ENCODE measurements around the gene PDE4D.

The PDE4D gene

DNA sequence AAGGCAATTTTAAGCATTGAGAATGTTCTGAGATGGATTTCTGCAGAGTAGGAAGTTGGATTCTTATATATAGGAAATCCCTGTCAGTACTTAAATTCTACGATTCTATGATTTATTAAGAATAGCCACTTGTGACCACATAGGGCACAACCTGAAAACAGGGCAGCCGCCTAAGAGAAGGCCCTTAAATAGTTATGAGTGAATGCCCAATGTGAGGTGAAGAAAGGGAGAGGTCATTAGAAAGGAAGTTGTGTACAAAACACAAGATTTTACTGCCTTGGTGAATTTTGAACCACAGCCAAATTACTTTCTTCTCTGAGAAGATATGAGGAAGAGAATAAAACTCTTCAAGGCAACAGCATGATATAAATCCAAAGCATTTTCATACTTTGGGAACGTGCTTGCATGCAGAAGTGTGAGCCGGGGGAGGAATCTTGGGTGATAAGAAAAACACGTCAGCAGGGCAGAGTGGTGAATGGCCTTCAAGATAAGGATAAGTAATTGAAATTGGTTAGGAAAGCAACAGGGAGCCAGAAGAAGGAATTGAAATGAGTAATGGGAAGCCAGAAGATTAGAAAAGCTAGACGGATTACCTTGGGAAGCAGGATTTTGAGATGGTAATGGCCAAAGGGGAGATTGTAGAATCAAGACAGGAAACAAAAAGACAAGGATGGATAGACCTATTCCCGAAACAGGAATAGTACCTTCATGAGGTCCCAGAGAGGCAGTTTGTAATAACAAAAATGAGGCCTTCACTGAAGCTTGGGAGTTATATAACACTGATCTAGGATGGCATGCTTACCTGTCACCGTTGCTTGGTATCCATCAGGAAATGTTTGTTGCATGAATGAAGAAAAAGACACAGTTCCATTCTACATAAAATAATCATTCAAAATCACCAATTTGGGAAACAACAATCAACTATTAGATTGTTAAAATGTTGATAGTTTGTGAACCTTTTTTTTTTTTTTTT is 244.3 kb downstream of the PDE4D start:
- DNase-seq: no peak

DNA sequence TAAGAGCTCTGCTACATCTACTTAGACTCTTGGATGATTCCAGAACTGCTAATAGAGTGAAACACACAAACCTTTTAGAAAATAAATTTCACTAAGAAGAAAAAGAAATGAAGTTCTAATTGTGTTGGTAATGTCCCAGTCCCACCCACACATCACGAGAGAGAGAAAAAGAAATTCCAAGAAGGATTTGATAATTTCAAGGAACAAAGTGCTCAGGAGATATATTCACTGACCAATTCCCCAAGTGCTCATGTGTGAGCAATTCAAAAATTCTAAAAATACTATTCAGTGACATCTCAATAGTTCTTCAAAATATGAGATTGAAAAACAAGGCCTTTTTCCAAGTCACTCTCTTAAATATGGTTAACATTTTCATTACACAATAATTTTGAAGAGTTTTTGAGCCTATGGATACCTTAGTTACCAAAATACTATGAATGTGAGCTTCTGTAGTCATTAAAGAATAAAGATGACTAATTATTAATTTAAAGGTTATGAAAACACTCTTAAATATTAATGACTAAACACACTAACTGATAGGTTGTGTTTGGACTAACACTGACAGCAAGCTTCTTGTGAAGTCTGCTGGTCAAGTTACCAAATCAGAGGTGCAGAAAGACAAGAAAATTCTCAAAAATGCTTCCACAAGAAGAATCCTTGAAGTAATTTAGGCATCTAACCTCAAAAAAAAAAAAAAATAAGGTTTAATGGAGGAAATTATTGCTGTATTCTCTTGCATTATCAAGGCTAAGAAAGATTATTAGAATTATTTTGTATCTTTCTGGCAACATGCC is 245.3 kb downstream of the PDE4D start:
- no peak for DNase-seq

DNA sequence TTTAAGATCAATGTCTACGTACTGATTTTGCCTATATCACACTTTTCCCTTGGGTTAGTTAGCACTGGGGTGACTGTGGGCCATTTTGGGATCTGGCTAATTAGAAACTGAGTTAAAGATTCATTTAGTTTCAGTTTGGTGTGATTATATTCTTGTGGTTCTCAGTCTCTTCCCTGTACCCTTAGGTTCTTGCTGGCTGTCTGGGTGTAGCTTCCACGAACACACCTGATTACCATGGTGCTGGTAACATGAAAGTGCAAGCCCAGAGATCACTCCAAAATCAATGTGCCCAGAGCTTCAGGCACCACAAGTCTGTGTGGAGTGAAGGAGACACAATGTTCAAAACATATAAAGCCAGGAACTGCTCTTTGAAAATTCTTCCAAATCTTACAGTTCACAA is 248.1 kb downstream of the PDE4D start:
- DNase-seq: no peak

- no peak for DNase-seq
Observed at GRCh38 chr5:59640411-59640810, 253.1 kb downstream of the PDE4D start.

- no peak for DNase-seq
Observed at GRCh38 chr5:59637884-59638580, 255.5 kb downstream of the PDE4D start.

- DNase-seq: no peak
Observed at GRCh38 chr5:59629561-59629960, 264.0 kb downstream of the PDE4D start.

GRCh38 chr5:59628062-59628828 is 265.3 kb downstream of the PDE4D start:
- DNase-seq: no peak

DNA sequence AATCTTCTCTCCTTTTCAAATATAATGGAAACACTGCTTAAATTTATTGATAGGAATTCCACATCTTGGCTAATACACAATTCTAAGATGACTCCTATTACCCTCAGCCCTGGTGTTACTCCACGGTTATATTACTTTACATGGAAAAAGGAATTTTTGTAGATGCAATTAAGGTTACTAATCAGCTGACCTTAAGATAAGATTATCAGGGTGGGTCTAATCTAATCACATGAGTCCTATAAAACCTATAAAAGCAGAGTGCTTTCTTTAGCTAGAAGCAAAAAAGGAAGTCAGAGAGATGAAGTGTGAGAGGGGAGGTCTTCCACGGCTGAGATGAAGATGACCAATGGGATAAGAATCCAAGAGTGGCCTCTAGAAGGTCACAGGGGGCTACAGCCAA is 268.6 kb downstream of the PDE4D start:
- DNase-seq: no peak

- DNase-seq: no peak
Observed at GRCh38 chr5:59622848-59623247, 270.7 kb downstream of the PDE4D start.

DNA sequence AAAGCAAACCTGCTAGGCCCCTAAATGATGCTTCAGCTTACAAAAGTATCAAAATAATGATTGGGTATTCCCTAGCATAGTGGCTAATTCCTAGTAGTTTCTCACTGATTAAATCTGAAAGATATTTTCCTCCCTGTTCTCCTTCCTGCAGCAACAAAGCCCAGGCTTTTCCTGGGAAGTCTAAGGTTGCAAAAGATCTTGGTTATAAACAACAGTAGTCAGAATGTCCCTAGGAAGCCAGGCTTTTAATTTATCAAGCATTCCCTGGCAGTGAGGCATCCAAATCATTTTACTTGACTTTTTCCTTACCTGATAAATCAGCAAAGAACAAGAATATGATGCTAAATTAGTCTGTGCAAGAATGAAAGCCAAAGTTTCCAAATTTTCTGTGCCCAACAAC is 272.0 kb downstream of the PDE4D start:
- DNase-seq: no peak

GRCh38 chr5:59620535-59621212 is 272.9 kb downstream of the PDE4D start:
- no peak for DNase-seq

DNA sequence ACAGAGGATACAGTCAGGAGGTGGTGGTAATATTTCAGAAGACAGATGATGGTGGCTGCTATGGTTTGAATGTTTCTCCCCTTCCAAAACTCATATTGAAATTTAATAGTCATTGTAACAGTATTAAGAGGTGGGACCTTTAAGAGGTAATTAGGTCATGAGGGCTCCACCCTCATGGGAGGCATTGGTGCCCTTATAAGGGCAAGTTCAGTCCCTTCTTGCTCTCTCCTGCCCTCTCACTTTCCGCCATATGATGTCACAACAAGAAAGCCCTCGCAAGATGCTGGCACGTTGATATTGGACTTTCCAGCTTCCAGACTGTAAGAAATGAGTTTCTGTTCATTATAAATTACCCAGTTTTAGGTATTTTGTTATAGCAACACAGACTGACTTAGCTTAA is 274.9 kb downstream of the PDE4D start:
- DNase-seq: no peak

- DNase-seq: no peak
Observed at GRCh38 chr5:59617186-59617771, 276.2 kb downstream of the PDE4D start.

DNA sequence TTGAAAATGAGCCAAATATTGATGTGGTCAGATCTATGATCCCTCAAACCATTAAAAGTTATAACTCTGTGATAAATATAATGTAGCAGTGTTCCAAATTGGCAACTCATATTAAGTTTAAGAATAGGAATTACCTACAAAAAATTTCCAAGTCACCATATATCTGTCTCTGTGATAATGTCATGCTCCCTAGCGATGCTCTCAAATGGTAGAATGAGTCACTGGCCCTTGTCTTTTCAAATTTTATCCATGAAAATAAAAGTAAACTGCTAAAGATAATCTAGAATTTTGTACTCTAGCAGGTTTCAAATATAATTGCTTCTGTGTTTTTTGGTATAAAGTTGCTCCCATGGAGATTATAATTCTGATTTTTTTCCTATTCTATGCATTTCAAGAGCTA is 277.1 kb downstream of the PDE4D start:
- DNase-seq: no peak

- no peak for DNase-seq
Observed at GRCh38 chr5:59615272-59615671, 278.3 kb downstream of the PDE4D start.

DNA sequence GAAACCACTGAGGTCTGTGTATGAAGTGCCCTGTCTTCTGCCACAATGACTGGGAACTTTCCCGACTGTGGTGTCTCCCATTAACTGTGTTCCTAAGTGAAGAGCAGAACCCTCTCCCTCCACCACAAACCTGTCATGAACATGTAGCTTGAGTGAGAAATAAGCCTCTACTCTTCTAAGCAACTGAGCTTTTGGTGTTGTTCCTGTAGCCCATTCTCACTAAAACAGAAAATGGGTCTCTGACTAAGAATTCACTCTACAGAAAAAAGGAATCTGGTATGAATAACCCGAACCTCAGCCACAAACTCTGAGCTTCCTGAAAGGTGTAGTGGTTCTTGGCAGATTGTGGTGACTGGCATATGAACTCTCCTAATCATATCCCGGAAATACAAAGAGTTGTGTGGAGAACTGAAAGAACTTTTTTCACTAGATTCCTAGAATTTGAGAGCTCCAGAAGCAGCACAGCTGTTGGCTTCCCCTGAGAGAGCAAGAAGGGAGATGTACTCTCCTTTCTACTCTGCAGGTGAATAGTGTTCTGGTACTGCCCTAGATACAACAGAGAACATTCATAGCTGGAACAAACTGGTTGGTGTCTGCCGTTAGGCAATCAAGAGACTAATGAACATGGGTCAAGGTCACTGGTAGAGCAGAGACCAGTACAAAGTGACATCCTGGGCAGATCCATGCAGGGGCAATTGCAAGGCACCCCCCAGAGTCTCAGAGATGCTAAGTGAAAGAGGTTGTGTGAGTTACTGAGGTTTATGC is 283.8 kb downstream of the PDE4D start:
- DNase-seq: no peak

DNA sequence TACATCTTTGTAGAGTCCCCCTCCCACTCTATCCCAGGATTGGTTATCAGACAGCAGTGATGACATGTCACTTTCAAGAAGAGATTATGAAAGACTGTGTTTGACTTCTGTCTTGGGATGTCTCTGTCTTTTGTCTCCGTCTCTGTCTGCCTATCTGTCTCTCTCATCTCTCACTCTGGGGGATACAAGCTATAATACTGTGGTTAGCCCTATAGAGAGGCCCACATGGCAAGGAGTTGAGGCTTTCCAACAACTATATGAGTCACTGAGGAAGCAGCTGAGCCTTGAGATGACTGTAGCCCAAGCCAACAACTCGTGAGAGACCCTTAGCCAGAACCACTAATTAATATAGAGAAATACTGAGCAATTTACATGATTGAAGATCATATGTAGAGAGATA is 284.8 kb downstream of the PDE4D start:
- DNase-seq: no peak

- no peak for DNase-seq
Observed at GRCh38 chr5:59607138-59607765, 286.3 kb downstream of the PDE4D start.

DNA sequence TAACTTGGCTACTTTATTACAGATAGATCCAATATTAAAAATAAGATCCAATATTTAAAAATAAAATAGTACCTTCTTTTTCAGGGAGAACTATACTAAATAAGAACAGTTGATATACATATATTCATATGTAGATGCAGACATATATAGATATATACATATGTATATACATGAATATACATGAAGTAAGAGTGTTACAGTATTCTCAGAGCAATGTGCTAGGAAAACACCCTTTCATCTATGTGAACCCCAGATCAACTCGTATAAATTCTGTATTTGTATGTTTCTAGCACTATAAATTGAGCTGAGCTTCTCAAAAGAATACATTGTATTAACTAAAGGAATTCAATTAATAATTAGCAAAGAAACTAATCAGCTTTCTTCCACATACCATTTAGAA is 287.6 kb downstream of the PDE4D start:
- no peak for DNase-seq

DNA sequence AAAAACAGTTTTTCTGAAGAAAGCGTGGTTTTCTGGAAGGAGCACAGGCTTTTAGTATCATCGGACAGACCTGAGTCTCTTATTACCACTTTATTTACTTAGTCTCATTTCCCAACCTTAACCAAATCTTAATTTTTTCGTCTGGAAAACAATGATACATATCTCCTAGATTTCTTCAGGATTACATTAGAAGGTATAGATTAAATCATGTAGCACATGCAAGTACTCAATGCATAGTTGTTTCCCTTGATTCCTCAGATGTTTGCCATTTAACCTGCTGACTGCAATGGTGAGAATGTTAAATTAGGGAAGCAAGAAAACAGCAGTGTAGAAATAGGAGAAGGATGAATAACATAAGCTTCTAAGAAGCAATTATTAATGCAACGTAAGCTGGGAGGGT is 289.4 kb downstream of the PDE4D start:
- DNase-seq: no peak
